GM18511 (cell line): ENCODE results near the gene SLC25A29.
"Not testable (repeated sequence)": the region's sequence is repeated elsewhere in the genome, so short reads cannot be mapped to it uniquely, and the experiment has no call there.

Experiments used
- ATAC-seq: cut with Tn5 transposase; IDR thresholded peaks from one replicate; pipeline ENCODE4 v1.9.1; 2021; ENCODE audit warnings: mild to moderate bottlenecking, moderate library complexity; ENCODE audit not compliant: unreplicated experiment

The SLC25A29 gene

DNA sequence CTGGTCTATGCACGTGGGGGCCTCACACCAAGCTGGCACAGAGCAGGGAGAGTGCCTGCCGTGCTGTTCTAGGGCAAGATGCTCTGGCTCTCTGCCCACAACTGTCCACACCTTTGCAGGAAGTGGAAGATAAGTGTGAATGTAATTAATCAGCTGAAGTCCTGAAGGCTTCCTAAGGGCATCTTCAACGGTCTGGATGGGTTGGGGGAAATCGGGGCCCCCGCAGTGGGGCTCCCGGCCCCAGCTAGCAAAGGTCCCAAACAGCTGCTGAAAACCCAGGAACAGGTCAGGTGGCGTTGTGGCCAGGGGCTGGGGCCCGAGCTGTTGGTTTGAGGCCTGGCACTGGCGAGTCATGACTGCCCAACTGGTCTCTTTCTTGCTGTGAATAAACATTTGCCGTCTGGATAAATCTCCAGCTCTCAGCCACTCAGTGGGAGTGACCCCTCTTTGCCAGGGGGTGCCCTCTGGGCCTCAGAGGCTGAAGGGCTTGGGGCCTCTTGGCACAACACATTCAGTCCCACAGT lies 6.7 kb upstream of the SLC25A29 start:
- ATAC-seq = peak; percentile 49

- ATAC-seq = not testable (repeated sequence)
These were observed 6.0 kb upstream of the SLC25A29 start for GRCh38 chr14:100312110-100312876.

DNA sequence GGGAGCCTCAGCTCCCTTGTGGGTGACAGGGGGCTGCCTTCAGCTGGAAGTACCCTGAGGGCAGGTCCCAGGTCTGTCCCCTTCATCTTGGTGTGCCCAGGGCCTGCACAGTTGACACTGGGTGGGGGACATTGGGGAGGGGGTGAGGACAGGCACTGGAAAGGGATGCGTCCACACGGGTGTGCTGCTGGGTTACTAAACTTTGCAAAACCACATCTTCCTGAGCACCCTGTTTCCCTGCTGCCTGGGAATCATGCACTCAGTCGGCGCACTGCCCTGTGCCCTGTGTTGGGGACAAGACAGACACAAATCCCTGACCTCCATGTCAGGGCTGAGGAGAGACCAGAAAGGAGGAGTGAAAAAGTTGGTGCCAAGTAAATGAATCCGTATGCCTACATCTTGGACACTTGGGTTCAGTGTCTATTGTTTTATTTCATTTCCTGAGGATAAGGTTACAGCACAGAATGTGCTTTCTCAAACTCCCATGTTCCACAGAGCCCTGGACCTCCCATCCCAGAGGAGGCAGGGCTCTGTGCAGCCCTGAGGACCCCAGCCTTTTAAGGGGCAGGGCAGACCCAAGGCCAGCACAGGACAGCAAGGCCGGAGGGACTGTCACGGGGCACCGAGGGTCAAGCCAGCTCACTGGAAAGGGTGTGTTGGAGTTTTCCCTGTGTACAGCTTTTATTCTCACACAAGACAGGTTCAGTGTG lies 2.9 kb upstream of the SLC25A29 start:
- ATAC-seq = no peak

- not testable (repeated sequence) for ATAC-seq
These were observed 2.2 kb upstream of the SLC25A29 start for GRCh38 chr14:100308427-100308792.

- ATAC-seq = no peak
These were observed 1.7 kb upstream of the SLC25A29 start for GRCh38 chr14:100307766-100308426.

DNA sequence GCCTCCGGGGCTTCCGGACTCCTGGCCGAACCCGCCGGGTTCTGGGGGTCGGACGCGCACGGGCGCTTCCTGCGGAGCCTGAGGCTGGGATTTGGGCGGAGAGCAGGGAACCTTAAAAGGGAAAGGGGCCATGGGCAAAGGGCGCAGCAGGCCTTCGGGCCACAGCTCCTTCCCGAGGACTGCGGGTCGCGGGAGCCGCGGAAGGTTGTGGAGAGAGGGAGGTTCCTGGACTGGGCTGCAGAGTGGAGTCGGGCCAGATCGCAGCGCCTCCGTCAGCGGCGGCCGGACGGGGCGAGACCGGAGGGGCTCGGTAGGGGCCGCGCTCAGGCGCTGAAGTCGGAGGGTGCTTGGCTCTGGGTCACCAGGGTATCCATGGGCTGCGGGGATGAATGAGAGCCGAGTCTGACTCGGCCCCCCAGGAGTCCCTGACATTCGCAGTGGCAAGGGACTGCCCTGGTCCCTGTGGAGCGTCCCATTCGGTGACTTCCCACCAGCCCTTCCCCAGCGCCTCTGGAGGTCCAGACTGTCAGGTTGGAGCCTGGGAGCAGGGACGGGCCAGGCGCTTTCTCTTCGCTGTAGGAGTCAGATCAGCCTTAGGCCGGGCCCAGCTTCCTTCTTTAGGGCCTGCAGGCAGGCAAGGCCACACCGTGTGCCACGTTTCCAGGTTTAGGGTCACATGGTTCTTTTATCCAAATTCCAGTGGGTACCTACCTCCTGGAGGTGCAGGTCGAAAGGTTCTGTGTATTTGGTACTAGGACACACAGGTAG lies 938 bp upstream of the SLC25A29 start:
- peak; percentile 17 for ATAC-seq

DNA sequence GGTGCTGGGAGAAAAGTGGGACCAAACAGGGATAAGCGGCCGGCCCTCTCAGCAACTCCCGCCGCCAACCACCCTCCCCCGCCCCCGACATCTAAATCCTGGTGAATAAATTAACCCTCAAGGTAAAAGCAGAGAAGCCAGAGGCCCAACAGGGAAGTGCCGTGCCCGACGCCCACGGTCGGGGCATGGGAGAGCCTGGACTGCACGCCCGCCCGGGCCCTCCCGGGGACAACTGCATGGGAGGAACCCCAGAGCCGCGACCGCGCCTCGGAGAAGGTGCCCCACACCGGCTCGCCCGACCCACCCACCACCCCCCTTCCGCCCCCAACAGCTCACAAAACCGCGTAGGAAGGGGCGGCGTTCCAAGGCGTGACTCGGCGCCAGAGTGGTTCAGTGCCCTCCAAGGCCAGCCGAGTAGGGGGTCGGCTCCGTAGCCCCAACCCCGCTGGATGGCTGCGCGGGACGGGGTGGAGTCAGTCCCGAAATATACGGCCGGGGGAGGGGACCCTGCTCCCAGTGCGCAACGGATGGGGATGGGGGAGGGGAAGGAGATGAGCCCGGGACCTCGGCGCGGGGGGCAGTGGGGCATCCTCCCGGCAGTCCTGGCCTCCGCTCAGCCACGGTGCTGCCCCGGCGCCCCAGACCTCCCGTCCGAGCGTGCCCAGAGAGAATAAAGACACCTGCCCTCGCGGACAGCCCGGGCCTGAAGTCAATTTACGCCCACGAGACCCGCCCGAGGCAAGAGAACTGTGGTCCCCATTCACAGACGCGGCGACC lies 732 bp downstream of the SLC25A29 start:
- ATAC-seq = peak; percentile 12

GRCh38 chr14:100304825-100305323 lies 1.4 kb downstream of the SLC25A29 start:
- ATAC-seq = no peak

GRCh38 chr14:100303925-100304324 lies 2.3 kb downstream of the SLC25A29 start:
- ATAC-seq = no peak

DNA sequence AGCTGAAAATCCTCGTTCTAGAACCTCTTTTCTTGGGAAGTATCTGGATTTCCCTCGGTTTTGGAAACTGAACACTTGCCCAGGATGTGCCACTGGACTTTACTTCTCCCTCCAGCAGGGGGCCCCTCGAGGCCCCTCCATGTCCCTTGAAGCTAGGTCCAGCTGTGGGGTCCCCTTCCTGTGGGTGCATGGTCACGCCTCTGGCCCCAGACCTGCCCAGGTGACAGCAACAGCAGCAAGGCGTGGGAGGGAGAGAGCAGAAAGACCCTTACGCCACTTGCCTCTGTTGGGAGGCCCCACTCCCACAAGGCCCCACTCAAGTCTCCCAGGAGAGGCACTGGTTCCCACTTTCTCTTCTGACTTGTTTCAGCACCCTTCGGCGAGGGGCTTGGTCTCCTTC lies 3.1 kb downstream of the SLC25A29 start:
- ATAC-seq = no peak

DNA sequence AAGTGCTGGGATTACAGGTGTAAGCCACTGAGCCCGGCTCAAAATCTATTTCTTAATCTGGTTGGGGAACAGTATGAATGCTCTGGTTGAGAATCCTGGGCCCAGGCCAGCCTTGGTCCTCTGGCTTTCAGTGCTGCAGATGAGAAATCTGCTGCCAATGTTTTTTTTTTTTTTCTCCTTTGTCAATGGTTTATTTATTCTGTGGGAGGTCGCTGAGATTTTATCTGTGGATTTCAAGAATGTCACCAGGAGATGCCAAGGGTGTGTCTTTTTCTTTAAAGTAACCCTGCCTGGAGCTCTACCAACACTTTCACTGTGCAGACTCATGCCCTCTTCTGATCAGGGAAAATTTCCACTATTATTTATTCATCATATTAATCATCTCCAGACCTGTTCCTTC lies 3.6 kb downstream of the SLC25A29 start:
- ATAC-seq = no peak

GRCh38 chr14:100299238-100299560 lies 7.0 kb downstream of the SLC25A29 start:
- ATAC-seq = no peak

- no peak for ATAC-seq
These were observed 7.5 kb downstream of the SLC25A29 start for GRCh38 chr14:100298551-100299237.

DNA sequence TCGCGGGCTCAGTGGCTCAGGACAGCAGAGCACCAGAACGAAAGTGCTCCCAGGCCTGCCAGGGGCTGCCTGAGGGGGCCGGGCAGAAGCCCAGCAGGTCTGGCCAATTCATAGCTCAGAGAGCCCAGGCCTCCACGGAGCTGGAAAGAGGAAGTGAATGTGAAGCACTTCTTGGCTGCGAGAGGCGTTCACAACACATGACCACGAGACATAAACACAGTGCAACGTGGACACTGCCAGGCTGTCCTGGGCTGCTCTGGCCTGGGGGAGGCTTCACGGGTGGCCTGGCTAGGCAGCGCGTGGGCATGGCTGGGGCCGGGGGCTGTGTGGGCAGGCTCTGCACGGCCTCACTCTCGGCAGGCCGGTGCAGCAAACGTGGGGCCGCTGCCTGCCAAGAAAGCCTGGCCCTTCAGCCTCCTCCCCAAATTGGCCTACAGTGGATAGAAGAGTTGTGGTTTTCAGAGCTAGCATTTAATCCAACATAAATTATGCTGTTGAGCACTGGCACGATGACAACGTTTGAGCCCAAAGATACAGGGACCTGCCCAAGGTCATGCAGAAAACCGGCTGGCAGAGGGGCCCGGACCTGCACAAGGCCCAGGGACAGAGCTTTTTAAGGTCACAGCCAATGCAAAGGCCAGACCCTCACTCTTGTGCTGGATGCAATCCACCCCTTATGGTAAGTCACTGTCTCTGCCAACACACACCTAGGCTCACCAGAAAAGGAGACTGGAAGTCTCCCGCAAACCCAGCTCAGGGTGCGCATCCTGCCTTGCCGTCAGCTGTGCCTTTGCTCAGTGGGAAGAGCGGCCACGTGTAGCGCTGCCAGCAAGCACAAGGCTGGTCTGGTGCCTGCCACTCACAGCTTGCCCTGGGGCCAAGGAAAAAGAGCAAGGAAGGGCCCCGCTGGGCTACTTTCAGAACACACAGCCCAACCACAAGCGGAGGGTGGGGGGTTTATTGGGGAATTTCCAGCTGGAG lies 8.6 kb downstream of the SLC25A29 start:
- peak; percentile 84 for ATAC-seq

DNA sequence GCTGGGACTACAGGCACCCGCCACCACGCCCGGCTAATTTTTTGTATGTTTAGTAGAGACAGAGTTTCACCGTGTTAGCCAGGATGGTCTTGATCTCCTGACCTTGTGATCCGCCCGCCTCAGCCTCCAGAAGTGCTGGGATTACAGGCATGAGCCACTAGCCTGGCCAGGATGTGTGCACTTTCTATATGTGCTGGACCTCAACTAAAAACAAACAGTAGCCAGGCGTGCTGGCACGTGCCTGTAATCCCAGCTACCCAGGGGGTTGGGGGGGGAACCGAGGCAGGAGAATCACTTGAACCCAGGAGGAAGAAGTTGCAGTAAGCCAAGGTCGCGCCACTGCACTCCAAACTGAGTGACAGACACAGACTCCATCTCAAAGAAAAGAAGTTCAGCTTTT lies 9.5 kb downstream of the SLC25A29 start:
- ATAC-seq = not testable (repeated sequence)

GRCh38 chr14:100296106-100296651 lies 10.1 kb downstream of the SLC25A29 start:
- no peak for ATAC-seq

- no peak for ATAC-seq
These were observed 10.7 kb downstream of the SLC25A29 start for GRCh38 chr14:100295376-100296105.
